GM08714 (cell line): Measurements from ENCODE around the gene KLF14.
"Not testable (repeated sequence)": the region's sequence is repeated elsewhere in the genome, so short reads cannot be mapped to it uniquely, and the experiment has no call there.

Experiments
- H3K4me3 ChIP-seq: fragments of 200-500 bp; sonication (Bioruptor generic); 2 replicates; pipeline ENCODE4 v1.5.1; 2014; ENCODE audit warnings: mild to moderate bottlenecking, low read length, inconsistent platforms
- ZNF274 ChIP-seq: IDR thresholded peaks from 2 replicates; pipeline ENCODE4 v1.6.1; 2012; ENCODE audit warnings: mild to moderate bottlenecking, low read depth, low read length

Gene KLF14

GRCh38 chr7:130733931-130734814 lies at the start of gene KLF14:
Gene KLF14 (minus strand): TSS chr7:130734207. CDS start chr7:130734033, 174 bp downstream.
- TF ChIP-seq ZNF274, result no peak
- peak within 1 kb of the TSS; percentile 90 for H3K4me3 ChIP-seq

DNA sequence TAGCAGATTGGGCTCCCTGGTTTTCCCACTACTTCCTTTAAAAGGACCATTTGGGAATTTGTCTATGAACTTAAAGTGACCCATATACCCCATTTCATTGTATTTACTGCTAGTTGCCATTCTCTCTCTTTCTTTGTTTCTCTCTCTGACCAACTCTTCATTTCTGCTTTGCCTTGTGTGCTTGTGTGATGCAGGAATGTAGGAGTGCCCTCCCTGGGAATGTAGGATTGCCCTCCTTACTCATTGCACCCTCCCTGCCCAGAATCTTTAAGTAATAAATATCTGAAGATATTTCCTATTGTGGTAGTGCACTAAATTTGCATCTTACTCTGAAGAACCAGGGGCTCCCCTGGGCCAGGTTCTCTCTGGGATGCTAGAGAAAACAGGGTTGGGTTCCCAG lies 47.3 kb upstream of the KLF14 start:
- H3K4me3 ChIP-seq, result no peak overlapping the region
- TF ChIP-seq ZNF274, result no peak

GRCh38 chr7:130777426-130777825 lies 43.4 kb upstream of the KLF14 start:
- TF ChIP-seq ZNF274, result no peak
- no peak overlapping the region for H3K4me3 ChIP-seq

DNA sequence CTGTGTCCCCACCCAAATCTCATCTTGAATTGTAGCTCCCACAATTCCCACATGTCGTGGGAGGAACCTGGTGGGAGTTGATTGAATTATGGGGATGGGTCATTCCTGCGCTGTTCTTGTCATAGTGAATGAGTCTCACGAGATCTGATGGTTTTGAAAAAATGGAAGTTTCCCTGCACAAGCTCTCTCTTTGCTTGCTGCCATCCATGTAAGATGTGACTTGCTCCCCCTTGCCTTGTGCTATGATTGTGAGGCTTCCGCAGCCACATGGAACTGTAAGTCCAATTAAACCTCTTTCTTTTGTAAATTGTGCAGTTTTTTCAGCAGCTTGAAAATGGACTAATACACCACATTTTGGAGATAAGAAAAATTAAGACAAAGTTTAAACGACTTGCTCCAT lies 38.4 kb upstream of the KLF14 start:
- H3K4me3 ChIP-seq, result not testable (repeated sequence)

GRCh38 chr7:130768854-130769253 lies 34.8 kb upstream of the KLF14 start:
- TF ChIP-seq ZNF274, result no peak
- no peak overlapping the region for H3K4me3 ChIP-seq

DNA sequence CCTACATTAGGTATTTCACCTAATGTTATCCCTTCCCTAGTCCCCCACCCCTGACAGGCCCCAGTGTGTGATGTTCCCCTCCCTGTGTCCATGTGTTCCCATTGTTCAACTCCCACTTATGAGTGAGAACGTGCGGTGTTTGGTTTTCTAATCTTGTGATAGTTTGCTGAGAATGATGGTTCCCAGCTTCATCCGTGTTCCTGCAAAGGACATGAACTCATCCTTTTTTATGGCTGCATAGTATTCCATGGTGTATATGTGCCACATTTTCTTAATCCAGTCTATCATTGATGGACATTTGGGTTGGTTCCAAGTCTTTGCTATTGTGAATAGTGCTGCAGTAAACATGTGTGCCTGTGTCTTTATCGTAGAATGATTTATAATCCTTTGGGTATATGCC lies 30.6 kb upstream of the KLF14 start:
- not testable (repeated sequence) for H3K4me3 ChIP-seq

DNA sequence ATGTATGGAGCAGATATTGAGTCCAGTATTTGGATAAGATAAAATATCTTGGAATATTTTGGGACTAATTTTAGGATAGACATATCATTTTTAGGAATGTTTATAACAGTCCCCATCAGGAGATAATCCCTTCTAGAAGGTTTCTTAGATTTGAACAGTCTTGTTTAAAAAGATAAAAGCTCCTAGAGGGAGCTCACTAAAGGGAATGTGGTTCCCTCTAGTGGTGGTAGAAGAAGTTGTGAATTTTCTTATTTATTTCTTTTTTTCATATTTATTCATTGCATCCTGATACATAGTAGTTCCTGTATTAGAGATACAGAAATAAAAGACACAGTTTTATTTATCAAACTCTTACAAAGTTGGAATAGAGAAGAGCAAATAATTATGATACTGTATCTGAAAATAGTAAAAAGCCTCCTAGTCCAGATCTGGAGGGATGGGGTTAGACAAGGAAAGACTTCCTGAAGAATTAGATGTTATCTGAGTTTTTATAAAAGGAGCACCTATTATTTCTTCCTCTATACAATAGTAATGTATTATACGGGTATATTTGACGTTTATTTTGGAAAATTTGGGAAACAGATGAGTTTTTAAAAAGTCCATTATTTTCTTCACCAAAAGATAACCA lies 24.5 kb upstream of the KLF14 start:
- no peak overlapping the region for H3K4me3 ChIP-seq
- no peak for TF ChIP-seq ZNF274

- no peak overlapping the region for H3K4me3 ChIP-seq
- no peak for TF ChIP-seq ZNF274
Measured at GRCh38 chr7:130756316-130756715, 22.3 kb upstream of the KLF14 start.

GRCh38 chr7:130752424-130752823 lies 18.4 kb upstream of the KLF14 start:
- TF ChIP-seq ZNF274, result no peak
- no peak overlapping the region for H3K4me3 ChIP-seq

- no peak overlapping the region for H3K4me3 ChIP-seq
- no peak for TF ChIP-seq ZNF274
Measured at GRCh38 chr7:130750755-130751154, 16.7 kb upstream of the KLF14 start.

DNA sequence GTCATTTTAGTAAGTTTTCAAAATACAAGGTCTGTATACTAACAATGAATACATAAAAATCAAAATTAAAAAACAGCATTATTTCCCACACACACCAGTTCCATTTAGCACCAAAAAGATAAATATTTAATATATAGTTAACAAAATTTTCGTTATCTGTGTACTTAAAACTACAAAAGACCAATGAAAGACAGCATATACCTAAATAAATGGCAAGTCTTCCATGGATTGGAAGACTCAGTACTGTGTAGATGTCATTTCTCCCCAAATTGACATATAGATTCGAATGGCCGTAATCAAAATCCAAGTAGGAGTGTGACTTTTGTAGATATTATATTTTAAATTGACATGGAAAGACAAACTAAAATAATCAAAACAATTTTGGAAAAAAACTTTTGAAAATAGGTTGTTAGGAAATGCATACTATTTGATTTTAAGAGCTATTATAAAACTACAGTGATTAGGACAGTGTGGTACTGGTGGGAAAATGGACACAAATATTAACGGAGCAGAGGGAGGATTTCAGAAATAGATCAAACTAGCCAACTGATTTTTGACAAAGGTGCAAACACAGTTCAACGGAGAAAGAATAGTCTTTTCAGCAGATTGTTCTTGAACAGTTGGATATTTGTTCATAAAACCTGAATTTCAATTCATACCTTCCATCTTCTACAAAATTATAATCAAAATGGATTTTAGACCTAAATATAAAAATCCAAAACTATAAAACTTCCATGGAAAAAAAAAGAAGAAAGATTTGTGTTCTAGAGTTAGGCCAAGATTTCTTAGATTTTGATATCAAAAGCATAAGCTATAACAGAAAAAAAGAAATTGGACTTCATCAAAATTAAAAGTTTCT lies 14.8 kb upstream of the KLF14 start:
- TF ChIP-seq ZNF274, result no peak
- no peak overlapping the region for H3K4me3 ChIP-seq

DNA sequence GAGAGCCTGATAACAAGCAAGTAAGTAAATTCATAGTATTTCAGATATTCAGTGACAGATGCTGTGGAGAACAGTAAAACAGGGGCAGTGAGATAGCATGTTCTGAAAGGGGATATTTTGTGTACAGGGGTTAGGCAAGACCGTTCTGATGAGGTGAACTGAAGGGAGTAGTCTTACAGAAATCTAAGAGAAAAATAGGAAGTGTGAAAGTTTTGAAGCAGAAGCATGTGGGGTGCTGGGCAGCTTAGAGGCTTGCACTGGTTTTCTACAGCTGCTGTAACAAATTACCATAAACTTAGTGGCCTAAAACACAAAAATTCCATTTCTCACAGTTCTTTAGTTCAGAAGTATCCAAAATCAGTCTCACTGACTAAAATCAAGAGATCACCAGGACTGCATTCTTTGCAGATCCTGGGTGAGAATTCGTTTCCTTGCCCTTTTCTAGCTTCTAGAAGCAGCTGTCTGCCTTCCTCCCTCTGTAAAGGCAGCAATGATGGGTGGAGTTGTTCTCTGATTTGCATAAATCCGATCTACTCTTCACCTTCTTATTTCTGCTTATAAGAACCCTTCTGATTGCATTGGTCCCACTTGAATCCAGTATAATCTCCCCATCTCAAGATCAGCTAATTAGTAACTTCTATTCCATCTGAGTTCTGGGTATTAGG lies 7.5 kb upstream of the KLF14 start:
- TF ChIP-seq ZNF274, result no peak
- no peak overlapping the region for H3K4me3 ChIP-seq

GRCh38 chr7:130740606-130741005 lies 6.6 kb upstream of the KLF14 start:
- no peak overlapping the region for H3K4me3 ChIP-seq
- TF ChIP-seq ZNF274, result no peak

- no peak for TF ChIP-seq ZNF274
- no peak overlapping the region for H3K4me3 ChIP-seq
Measured at GRCh38 chr7:130736298-130736900, 2.4 kb upstream of the KLF14 start.
